GM18507 (cell line): ENCODE results near the gene ABCB11.

Experiments used
- DNase-seq: peaks from one replicate; pipeline ENCODE4 v3.0.0; 2011; ENCODE audit warnings: low read depth; ENCODE audit not compliant: insufficient read length; ENCODE audit errors: extremely low spot score
- FAIRE-seq: peaks from 2 replicates; lab custom pipeline; 2011; peaks lifted over from hg19 to GRCh38; lab: Jason Lieb, UNC

Gene ABCB11

DNA sequence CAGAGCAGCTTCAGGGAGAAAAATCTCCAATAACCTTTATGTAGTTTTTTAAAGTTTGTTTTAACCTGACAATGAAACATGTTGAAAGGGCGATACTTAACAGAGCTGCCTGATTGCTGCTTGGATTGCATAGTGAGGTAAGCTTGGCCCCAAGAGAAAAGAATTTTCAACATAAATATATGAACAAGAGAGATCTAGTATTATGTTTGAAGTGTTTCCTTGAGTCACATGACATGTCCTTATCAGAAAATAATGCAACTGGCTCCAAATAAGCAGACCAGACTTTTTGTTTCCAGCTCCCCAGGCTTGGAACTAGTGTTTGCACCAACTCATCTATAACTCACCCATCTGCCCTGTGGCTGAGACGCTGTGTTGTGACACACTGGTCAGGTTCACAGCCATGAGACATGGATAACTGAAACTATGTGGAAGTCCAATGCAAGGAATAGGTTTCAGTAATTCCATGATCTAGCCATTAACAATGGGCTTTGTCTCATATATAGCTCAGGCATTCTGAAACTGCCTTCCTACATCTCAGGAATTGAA, 44.7 kb downstream of the ABCB11 start:
- no peak for DNase-seq
- no peak for FAIRE-seq

DNA sequence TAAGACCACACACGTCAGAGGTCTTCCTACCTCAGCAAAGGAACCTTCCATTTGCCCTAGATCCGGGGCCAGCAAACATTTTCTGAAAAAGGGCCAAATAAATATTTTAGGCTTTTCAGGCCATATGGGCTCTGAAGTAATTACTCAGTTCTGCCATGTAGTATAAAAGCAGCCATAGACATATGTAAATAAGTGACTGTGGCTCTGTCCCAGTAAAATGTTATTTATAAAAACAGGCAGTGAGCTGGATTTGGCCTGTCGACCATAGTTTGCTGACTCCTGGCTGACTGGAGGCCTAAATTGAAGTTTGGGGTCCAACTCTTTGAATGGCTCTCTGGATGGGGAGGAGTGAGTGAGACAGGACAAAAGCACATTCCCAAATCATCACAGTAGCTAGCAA, 49.5 kb downstream of the ABCB11 start:
- FAIRE-seq = no peak
- no peak for DNase-seq

DNA sequence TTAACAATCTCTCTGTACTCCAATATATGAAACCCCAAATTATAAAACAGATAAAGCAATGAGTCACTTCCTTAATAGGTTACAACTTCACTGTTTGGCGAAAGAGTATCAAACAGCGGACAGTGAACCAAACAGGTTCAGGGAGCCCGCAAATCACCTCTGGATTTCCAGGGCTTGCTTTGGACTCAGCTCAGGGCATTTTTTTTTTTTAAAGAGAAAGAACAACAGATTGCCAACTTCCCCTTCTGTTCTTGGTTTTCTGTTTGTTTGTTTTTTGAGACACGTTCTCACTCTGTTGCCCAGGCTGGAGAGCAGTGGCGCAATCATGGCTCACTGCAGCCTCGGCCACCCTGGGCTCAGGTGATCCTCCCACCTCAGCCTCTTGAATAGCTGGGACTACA, 52.7 kb downstream of the ABCB11 start:
- DNase-seq (no peak), FAIRE-seq (no peak)

DNA sequence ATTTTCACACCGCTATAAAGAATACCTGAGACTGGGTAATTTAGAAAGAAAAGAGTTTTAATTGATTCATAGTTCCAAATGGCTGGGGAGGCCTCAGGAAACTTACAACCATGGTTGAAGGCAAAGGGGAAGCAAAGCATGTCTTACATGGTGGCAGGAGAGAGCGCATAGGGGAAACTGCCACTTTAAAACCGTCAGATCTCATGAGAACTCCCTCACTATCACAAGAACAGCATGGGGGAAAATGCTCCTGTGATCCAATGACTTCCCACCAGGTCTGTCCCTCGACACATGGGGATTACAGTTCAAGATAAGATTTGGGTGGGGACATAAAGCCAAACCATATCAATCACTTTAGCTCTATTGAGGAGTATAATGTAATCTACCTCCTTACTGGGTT, 53.5 kb downstream of the ABCB11 start:
- FAIRE-seq = no peak

DNA sequence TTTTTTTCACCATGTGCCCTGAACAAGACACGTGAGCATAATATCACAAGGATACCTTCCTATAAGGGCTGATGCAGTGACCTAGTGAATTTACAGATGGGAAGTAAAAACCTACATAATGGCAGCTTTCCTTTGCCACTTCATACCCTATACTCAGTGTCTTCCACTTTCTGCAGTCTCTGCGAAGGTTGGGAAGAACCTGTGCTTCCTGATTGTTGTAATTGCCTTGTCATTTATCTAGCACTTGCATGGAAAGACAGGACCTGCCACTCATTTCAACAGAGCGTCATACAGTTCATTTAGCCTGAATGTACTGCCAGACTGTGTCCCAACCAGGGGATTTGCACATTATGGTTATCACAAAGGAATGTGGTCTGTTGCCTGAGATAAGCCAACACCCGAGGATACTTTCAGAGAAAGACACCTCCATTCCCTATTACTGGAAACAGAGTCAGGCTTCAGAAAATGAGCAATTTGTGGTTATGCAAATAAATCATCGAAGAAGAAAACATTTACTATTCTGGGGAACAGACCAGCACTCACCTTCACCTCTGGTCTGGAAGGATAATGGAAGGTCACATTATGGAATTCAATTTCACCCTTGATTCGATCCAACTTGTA, 55.0 kb downstream of the ABCB11 start:
- FAIRE-seq (peak; percentile 31), DNase-seq (no peak)

More for the DNA sequence above, 53.5 kb downstream of the ABCB11 start:
- DNase-seq = no peak

DNA sequence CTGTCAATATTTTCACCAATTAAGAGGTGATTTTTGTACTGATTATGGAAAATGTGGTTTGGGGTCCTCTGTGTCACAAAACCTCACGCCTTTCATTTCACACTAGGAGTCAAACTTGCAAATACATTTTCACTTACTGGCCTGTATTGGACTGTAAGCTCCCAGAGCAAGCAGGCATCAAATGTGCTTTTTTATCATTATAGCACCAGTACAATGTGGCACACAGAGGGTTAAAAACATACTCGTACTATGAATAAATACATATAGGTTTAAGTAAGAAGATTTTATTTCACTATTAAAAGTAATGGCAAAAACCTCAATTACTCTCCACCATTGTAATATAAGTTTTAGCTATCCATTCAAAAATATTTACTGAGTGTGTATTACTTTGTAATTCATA, 56.7 kb downstream of the ABCB11 start:
- FAIRE-seq = no peak
- DNase-seq = no peak

DNA sequence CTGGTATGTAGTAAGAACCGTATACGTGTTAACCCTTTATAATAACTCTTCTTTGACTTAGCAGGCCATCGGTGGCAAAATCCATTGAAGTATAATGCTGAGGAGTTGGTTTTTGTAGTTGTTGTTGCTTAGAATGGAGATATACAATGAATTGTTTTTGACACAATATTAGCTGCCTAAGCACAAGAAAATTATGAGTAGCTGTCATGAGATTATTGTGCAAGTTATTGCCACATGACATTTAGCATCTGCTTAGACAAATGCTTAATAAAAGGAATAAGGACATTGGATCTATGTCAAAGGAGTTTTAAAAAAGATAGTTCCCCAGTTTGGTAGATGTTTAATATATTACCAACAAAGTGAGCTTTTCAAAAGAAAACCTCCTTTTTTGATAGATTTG, 59.9 kb downstream of the ABCB11 start:
- FAIRE-seq (no peak), DNase-seq (no peak)

DNA sequence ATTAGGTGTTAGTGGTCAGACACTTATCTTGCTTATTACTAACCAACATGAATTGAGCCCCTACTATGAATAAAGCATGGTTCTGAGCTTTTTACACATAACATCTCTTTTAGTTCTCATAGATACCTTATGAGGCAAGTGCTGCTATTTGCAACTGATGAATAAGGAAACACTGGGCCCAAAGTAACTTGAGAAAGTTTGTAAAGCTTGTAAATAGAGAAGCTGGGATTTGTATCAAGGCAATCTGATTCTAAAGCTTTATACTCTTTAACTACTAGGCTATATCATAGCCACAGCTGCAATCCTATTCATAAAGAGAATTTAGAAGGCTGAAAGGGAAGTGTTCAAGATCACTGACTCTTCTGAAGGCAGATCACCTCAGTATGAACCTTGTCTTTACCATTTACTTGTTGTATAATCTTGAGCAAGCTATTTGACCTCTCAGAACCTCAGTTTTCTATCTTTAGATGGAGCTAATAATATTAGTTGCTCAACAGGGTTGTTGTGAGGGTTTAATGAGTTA, 60.4 kb downstream of the ABCB11 start:
- no peak for DNase-seq
- no peak for FAIRE-seq

DNA sequence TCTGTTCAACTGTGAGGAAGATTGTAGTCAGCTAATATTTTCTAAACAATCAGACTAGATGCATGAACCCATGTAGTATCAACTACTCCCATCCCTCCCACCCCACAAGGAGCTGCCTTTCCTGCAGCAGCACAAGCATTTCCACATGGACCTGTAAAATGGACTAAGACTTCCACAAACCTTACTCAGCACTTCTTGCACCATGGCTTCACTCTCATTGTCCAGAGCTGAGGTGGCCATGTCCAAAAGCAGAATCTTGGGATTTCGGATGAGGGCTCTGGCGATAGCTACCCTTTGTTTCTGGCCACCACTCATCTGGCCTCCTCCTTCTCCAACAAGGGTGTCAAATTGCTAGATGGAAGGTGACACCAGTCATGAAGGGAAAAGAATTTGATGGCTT, 61.3 kb downstream of the ABCB11 start:
- FAIRE-seq (no peak), DNase-seq (no peak)

DNA sequence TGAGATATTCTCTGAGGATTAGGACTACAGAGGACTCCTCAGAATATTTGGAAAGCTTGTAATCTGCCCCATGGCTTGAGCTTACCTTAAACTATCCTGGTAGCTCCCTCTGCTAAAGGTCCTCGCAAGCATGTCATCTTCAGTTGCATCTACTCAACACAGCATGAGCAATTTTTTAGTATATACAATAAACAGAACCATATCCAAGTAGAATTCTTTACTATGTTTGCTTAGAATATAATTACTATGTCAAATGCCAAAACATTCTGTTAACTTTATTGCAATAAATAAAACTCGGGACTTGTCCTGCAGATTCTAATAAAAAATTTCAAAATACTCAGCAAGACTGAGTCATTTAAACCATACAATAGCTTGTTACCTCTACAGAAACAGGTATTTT, 62.8 kb downstream of the ABCB11 start:
- no peak for FAIRE-seq
- DNase-seq = no peak

DNA sequence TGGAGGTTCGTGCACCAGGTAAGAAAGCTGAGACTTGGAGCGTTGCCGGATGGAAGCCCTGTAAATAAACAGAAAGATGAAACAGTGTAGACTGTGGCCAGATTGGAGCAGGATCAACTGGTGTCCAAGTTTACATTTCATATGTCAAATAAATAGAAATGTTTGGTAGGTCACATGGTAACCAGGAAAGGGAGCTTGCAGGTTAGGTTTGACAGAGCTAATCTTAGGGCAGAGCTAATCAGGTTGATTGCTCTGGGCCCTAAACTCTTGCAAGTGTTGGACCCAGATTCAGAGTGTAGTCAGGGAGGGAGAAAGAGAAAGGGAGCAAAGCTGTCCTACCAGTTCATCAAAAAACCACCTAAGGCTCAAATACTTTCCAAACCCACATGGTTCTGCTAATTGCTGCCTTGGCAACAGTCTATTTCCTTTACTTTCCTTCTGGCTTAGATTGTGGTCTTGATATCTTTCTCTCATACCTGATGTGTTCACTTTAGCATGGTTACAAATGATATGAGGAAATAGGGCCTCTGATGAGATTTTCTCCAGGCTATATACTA, 66.8 kb downstream of the ABCB11 start:
- DNase-seq (no peak), FAIRE-seq (no peak)

DNA sequence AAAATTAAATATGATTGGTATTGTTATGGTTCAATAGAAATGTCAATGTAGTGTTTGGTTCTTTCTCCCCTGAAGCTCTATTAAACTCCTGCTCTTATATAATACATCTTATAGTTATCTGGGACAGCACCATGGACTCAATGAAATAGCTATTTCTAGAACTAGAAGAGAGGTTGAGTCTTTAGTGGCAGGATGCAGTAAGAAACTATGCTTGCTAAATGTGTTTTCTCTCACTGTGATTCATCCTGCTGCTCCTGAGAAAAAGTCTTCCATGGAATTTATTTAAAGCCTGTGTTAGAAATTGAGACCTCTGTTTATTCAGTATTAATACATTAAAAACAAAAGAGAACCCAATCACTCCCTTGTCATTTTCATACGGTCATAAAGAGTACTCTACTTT, 68.5 kb downstream of the ABCB11 start:
- FAIRE-seq (no peak), DNase-seq (no peak)

DNA sequence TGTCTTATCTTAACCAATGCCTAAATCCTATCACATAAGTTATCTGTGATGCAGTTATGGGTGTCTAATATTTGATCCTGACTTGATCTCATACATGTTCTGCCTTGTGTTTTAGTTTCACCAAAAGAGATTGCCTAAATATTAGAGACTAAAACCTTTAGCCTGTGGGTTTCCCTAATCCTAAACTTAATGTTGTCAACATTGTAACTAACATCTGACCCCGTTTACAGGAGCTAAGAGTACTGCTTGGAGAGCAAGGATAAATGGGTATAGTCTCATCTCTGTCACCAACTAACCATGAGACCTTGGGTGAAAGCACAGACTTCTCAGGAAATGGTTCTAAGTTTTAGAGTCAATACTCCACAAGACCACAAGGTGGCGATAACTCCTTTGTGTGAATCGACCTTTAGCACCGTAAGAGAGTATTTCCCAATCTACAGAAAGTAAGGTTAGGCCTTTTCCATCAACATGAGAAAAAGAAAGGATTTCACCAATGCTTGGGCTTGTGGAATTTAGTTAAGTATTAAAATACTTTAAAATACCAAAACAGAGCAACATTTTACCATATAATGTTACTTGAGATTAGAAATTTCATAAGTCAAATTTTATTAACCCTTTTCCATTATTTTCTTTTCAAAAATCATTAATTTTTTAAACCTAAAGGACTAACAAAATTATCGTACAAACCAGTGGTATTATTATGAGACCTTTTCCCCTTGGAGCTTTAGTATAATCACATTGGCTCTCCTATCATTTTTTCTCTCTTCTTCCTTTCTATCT, 69.5 kb downstream of the ABCB11 start:
- DNase-seq = no peak
- peak; percentile 92 for FAIRE-seq

DNA sequence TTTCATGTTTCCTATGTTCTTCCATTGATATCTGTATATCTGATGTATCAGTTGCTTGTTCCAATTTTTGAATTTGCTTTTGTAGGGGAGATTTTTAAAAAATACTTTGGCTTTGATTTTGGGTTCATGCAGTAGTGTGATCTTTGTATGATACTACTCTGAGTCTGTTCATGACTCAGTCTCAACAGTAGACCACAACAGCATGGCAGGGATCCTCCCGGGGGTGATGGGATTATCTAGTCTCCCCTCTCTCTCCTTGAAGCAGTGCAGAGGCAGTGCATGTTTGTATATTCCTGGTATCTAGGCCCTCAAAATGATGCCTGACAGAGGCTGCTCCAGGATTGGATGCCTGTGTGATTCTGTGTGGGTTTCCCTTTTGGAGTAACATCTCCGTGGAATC, 74.7 kb downstream of the ABCB11 start:
- no peak for FAIRE-seq
- DNase-seq = no peak

DNA sequence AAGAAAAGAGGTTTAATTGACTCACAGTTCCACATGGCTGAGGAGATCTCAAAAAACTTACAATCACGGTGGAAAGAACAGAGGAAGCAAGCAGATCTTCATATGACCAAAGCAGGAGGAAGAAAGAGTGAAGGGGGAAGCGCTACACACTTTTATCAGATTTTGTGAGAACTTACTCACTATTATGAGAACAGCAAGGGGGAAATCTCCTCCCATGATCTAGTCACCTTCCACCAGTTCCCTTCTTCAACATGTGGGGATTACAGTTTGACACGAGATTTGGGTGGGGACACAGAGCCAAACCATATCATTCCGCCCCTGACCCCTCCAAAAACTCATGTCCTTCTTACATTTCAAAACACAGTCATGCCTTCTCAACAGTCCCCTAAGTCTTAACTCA, 75.8 kb downstream of the ABCB11 start:
- DNase-seq (no peak), FAIRE-seq (no peak)

DNA sequence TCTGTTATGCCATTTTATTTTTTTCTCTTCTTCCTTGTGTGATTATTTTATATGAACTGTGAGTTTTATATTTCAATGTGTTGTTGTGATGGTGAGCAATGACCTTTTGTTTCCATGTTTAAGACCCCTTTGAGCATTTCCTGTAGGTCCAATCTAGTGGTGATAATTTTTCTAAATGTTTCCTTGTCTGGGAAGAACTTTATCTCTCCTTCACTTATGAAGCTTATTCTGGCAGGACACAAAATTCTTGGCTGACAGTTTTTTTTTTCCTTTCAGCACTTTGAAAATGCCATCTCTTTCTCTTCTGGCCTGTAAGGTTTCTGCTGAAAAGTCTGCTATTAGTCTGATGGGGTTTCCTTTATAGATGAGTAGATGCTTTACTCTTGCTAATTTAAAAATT, 76.9 kb downstream of the ABCB11 start:
- DNase-seq = no peak
- no peak for FAIRE-seq

DNA sequence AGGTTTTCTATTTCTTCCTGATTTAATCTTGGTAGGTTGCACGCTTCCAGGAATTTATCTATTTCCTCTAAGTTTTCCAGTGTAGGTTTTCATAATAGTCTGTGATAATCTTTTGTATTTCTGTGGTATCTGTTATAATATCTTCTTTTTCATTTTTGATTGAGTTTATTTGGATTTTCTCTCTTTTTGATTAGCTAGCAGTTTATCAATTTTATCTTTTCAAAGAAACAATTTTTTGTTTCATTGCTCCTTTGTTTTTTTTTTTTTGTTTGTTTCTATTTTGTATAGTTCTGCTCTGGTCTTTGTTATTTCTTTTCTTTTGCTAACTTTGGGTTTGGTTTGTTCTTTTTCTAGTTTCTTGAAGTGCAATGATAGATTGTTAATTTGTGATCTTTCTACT, 78.7 kb downstream of the ABCB11 start:
- DNase-seq = no peak
- no peak for FAIRE-seq

DNA sequence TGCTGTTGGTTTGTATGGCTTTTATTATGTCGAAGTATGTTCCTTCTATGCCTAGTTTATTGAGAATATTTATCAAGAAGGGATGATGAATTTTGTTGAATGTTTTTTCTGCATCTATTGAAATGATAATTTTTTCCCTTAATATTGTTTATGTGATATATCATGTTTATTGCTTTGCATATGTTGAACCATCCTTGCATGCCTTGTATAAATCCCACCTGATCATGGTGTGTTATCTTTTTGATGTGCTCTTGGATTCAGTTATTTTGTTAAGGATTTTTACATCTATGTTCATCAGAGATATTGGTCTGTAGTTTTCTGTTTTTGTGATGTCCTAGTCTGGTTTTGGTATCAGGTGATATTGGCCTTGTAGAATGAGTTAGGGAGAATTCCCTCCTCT, 79.3 kb downstream of the ABCB11 start:
- DNase-seq (no peak), FAIRE-seq (no peak)

DNA sequence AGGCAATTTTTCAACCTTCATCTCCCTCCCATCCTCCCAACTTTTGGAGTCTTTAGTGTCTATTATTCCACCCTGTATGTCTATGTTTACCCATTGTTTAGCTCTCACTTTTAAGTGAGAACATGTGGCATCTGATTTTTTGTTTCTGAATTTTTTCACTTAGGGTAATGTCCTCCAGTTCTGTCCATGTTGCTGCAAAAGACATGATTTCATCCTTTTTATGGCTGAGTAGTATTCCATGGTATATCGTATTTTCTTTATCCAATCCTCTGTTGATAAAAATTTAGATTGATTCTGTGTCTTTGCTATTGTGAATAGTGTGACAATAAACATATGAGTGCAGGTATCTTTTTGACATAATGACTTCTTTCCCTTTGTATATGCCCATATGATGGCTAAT, 81.8 kb downstream of the ABCB11 start:
- FAIRE-seq (no peak), DNase-seq (no peak)

DNA sequence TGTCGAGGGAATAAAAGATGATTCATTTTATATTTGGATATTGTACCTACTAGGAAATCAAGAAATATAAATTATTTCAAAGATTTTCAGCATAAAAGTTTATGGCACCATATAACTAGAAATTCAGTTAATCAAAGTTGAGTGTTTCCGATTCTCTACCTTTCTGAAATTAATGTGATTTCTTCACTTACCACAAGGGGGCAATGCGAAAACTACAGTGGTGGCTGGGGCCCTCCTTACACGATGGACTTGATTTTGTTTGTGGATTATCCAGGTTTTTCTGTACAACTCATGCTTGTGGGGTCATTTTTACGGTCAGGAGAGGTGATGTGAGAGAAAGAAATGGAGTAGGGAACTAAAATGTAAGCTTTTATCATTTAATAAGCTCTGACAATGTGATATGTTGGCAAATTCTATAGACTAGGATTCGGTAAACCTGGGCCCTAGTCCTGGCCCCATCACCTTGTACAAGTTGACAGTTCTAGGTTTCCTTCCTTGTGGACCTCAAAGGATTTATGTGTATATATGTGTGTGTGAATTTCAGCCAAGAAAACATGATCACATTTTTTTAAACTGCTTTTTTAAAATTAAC, 82.4 kb downstream of the ABCB11 start:
- peak; percentile 79 for FAIRE-seq
- DNase-seq = no peak
